DOHH2 (cell line): Measurements from ENCODE around the gene SLX4IP.

ENCODE experiments used
- H3F3A ChIP-seq: fragments of 200-600 bp; sonication (generic), shearing (Covaris generic); 2 replicates; pipeline ENCODE4 v1.6.0; 2016; ENCODE audit warnings: antibody characterized with exemption, mild to moderate bottlenecking; ENCODE audit not compliant: control insufficient read depth, insufficient read depth
- H3K27ac ChIP-seq: fragments of 200-600 bp; sonication (generic); 2 replicates; pipeline ENCODE4 v1.5.1; 2014; ENCODE audit warnings: low read depth, mild to moderate bottlenecking, low read length, moderate library complexity
- H3K27me3 ChIP-seq: fragments of 200-600 bp; sonication (generic); 2 replicates; pipeline ENCODE4 v1.6.1; 2014; ENCODE audit warnings: mild to moderate bottlenecking, low read length, mixed read lengths; ENCODE audit not compliant: control insufficient read depth
- H3K36me3 ChIP-seq: fragments of 200-600 bp; sonication (generic); 2 replicates; pipeline ENCODE4 v1.6.1; 2014; ENCODE audit warnings: mild to moderate bottlenecking, low read length, moderate library complexity, mixed read lengths; ENCODE audit not compliant: control insufficient read depth
- H3K4me1 ChIP-seq: fragments of 200-600 bp; sonication (generic); 2 replicates; pipeline ENCODE4 v1.6.1; 2014; ENCODE audit warnings: mild to moderate bottlenecking, low read length, mixed read lengths; ENCODE audit not compliant: control insufficient read depth
- H3K4me2 ChIP-seq: fragments of 200-600 bp; sonication (generic); 2 replicates; pipeline ENCODE4 v1.6.0; 2014; ENCODE audit warnings: mild to moderate bottlenecking, low read length, moderate library complexity
- H3K4me3 ChIP-seq: fragments of 200-600 bp; sonication (generic); 2 replicates; pipeline ENCODE4 v1.5.1; 2014; ENCODE audit warnings: mild to moderate bottlenecking, low read length, mixed read lengths
- H3K79me2 ChIP-seq: fragments of 200-600 bp; sonication (generic); 2 replicates; pipeline ENCODE4 v1.6.1; 2014; ENCODE audit warnings: mild to moderate bottlenecking, low read length, mixed read lengths; ENCODE audit not compliant: control insufficient read depth
- H3K9me2 ChIP-seq: fragments of 200-600 bp; sonication (generic); replicated peaks from 2 replicates; pipeline ENCODE4 v1.6.1; 2014; ENCODE audit warnings: mild to moderate bottlenecking, low read length, mixed read lengths; ENCODE audit not compliant: control insufficient read depth
- H3K9me3 ChIP-seq: fragments of 200-600 bp; sonication (generic); 2 replicates; pipeline ENCODE4 v1.6.1; 2014; ENCODE audit warnings: antibody characterized with exemption, low read length, mixed read lengths; ENCODE audit not compliant: control insufficient read depth, insufficient read depth
- H4K20me1 ChIP-seq: fragments of 200-600 bp; sonication (generic); 2 replicates; pipeline ENCODE4 v1.6.0; 2014; ENCODE audit warnings: low read depth, mild to moderate bottlenecking, antibody characterized with exemption, low read length, moderate library complexity; ENCODE audit not compliant: control insufficient read depth, insufficient read depth
- EZH2phosphoT487 ChIP-seq: fragments of 200-600 bp; sonication (generic); IDR thresholded peaks from 2 replicates; pipeline ENCODE4 v1.6.1; 2017; ENCODE audit warnings: borderline replicate concordance, mild to moderate bottlenecking, antibody characterized with exemption, low read length, moderate library complexity, mixed read lengths
- TF ChIP-seq, protein P1 (sequence below): fragments of 200-600 bp; sonication (generic); IDR thresholded peaks from one replicate; pipeline ENCODE4 v1.5.1; 2014; ENCODE audit warnings: antibody characterized with exemption, mild to moderate bottlenecking, low read depth, low read length; ENCODE audit not compliant: poor library complexity, severe bottlenecking

SLX4IP gene

GRCh38 chr20:10654630-10655029 is 219.5 kb downstream of the SLX4IP start:
- no peaks in the 10 kb centered on the region for H3K36me3 ChIP-seq
- no peaks in the 10 kb centered on the region for H3K9me3 ChIP-seq
- peaks cover 9% of the 10 kb centered on the region for H3K27me3 ChIP-seq
- H3K79me2 ChIP-seq = no peaks in the 10 kb centered on the region
- no peak overlapping the region for H3K27ac ChIP-seq
- H3K9me2 ChIP-seq = no peaks in the 10 kb centered on the region
- H3F3A ChIP-seq = no peaks in the 10 kb centered on the region
- no peaks in the 10 kb centered on the region for H3K4me1 ChIP-seq
- TF ChIP-seq, protein P1, sequence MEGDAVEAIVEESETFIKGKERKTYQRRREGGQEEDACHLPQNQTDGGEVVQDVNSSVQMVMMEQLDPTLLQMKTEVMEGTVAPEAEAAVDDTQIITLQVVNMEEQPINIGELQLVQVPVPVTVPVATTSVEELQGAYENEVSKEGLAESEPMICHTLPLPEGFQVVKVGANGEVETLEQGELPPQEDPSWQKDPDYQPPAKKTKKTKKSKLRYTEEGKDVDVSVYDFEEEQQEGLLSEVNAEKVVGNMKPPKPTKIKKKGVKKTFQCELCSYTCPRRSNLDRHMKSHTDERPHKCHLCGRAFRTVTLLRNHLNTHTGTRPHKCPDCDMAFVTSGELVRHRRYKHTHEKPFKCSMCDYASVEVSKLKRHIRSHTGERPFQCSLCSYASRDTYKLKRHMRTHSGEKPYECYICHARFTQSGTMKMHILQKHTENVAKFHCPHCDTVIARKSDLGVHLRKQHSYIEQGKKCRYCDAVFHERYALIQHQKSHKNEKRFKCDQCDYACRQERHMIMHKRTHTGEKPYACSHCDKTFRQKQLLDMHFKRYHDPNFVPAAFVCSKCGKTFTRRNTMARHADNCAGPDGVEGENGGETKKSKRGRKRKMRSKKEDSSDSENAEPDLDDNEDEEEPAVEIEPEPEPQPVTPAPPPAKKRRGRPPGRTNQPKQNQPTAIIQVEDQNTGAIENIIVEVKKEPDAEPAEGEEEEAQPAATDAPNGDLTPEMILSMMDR = no peak
- TF ChIP-seq EZH2phosphoT487 = no peak
- H3K4me2 ChIP-seq = no peak overlapping the region
- no peaks in the 10 kb centered on the region for H4K20me1 ChIP-seq
- no peak overlapping the region for H3K4me3 ChIP-seq

DNA sequence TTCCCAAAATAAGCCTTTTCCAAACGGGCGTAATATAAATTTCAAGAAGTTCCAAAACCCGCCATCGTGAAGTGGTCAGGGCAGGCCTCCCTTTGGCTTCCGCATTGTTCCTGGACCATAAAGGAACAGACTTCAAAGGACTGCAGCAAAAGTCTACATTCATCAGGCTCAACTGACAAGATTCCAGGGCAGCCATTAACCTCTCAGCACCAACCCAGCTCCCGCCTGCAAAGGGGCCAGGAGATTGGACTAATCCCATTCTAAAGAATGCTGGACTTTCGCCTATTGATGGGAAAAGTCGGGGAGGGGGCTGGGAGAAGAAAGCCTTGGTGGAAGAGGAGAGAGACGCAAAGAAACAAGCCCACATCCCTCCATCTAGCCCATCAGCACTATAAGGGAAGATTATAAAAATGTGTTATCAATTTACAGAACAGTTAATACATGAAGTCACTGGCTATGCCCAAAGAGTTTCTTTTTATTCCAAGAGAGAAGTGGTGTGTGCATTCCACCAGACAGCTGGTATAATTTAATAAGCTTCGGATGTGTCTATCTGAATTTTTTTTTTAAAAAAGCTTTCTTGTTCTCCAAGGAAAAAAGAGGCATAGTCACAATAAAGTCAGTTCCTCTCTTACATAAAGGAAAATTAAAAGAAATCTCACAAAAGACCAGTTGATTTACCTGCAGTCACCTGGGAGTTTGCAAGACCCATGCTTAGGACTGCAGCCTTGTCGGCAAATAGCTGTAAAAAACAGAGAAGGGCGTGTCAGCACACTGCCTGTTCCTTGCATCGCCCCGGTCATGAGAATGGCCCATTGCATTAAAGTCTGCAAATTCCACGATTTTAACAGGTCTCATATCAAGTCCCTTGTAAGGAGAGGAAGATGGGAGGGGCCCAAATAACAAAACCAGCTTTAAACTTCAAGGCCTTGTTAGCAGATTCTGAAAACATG is 220.9 kb downstream of the SLX4IP start:
- no peaks in the 10 kb centered on the region for H3F3A ChIP-seq
- TF ChIP-seq, protein P1 = no peak
- TF ChIP-seq EZH2phosphoT487 = no peak
- H3K9me3 ChIP-seq = no peaks in the 10 kb centered on the region
- H3K79me2 ChIP-seq = no peaks in the 10 kb centered on the region
- H3K27me3 ChIP-seq = peaks cover 9% of the 10 kb centered on the region
- no peak overlapping the region for H3K4me3 ChIP-seq
- H3K4me2 ChIP-seq = no peak overlapping the region
- H3K36me3 ChIP-seq = no peaks in the 10 kb centered on the region
- no peaks in the 10 kb centered on the region for H3K9me2 ChIP-seq
- no peaks in the 10 kb centered on the region for H4K20me1 ChIP-seq
- H3K4me1 ChIP-seq = no peaks in the 10 kb centered on the region
- H3K27ac ChIP-seq = no peak overlapping the region

GRCh38 chr20:10657453-10657852 is 222.3 kb downstream of the SLX4IP start:
- H3K27me3 ChIP-seq = peaks cover 16% of the 10 kb centered on the region
- TF ChIP-seq EZH2phosphoT487 = no peak
- TF ChIP-seq, protein P1 = no peak
- no peak overlapping the region for H3K4me2 ChIP-seq
- H3F3A ChIP-seq = no peaks in the 10 kb centered on the region
- no peaks in the 10 kb centered on the region for H3K9me3 ChIP-seq
- no peaks in the 10 kb centered on the region for H3K36me3 ChIP-seq
- no peak overlapping the region for H3K27ac ChIP-seq
- no peaks in the 10 kb centered on the region for H3K79me2 ChIP-seq
- no peaks in the 10 kb centered on the region for H3K4me1 ChIP-seq
- no peak overlapping the region for H3K4me3 ChIP-seq
- H4K20me1 ChIP-seq = no peaks in the 10 kb centered on the region
- no peaks in the 10 kb centered on the region for H3K9me2 ChIP-seq
